Measurements from ENCODE around the gene JCAD.

DNA sequence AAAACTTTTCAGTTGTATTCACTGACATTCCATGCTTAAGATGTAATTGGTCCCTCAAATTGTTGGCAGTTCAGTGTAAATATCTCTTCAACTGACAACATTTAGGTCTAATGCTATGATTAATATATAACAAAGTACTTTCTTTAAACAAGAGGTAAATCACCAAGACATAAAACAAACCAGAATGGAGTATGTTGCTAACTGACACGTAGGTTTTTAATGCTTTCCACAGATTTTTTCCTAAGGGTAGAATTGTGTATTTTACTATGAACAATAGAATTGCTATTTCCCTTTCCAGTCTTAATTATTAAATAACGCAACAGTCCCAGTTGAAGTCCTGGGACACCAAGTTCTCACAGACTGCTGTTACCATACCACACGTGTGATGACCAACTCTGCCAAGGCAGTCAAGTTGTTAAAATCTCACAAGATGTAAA, 4.1 kb downstream of the JCAD start:
- TF ChIP-seq YY1 (IDR thresholded peaks at IDR 0.05; ENCODE audit: low read depth, low read length), result no peak
- TF ChIP-seq POLR2A (IDR thresholded peaks at IDR 0.05; ENCODE audit: control extremely low read depth in 1 of 2, low read depth in 2 of 2, low read length in 2 of 2), result no peak
- TF ChIP-seq, protein P1, sequence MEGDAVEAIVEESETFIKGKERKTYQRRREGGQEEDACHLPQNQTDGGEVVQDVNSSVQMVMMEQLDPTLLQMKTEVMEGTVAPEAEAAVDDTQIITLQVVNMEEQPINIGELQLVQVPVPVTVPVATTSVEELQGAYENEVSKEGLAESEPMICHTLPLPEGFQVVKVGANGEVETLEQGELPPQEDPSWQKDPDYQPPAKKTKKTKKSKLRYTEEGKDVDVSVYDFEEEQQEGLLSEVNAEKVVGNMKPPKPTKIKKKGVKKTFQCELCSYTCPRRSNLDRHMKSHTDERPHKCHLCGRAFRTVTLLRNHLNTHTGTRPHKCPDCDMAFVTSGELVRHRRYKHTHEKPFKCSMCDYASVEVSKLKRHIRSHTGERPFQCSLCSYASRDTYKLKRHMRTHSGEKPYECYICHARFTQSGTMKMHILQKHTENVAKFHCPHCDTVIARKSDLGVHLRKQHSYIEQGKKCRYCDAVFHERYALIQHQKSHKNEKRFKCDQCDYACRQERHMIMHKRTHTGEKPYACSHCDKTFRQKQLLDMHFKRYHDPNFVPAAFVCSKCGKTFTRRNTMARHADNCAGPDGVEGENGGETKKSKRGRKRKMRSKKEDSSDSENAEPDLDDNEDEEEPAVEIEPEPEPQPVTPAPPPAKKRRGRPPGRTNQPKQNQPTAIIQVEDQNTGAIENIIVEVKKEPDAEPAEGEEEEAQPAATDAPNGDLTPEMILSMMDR (IDR thresholded peaks at IDR 0.05; ENCODE audit: control extremely low read depth in 1 of 3, insufficient read depth in 1 of 3, low read depth in 1 of 3, low read length in 3 of 3), result no peak
- TF ChIP-seq EZH2 (IDR thresholded peaks at IDR 0.05; ENCODE audit: low read depth, low read length, severe bottlenecking), result no peak
- TF ChIP-seq SIN3A (conservative IDR thresholded peaks at IDR 0.05 in 1 of 2, IDR thresholded peaks at IDR 0.05 in 1 of 2; ENCODE audit: low read depth in 1 of 2, low read length in 2 of 2), result no peak
- TF ChIP-seq POLR2AphosphoS5 (IDR thresholded peaks at IDR 0.05; ENCODE audit: low read depth, low read length), result no peak
